HG03103 (cell line): ENCODE measurements around the gene CCDC187.

Experiments used
- ATAC-seq: cut with Tn5 transposase; IDR thresholded peaks from one replicate; pipeline ENCODE4 v1.9.1; 2021; ENCODE audit warnings: low read depth; ENCODE audit not compliant: unreplicated experiment

The CCDC187 gene

GRCh38 chr9:136300016-136300545 is 3.8 kb downstream of the CCDC187 start:
- no peak for ATAC-seq

- no peak for ATAC-seq
Measured at GRCh38 chr9:136299541-136299940, 4.4 kb downstream of the CCDC187 start.

- ATAC-seq: no peak
Measured at GRCh38 chr9:136299116-136299515, 4.8 kb downstream of the CCDC187 start.

GRCh38 chr9:136297766-136298735 is 5.8 kb downstream of the CCDC187 start:
- ATAC-seq: no peak

GRCh38 chr9:136297016-136297691 is 6.7 kb downstream of the CCDC187 start:
- no peak for ATAC-seq

- ATAC-seq: no peak
Measured at GRCh38 chr9:136296434-136297015, 7.4 kb downstream of the CCDC187 start.

GRCh38 chr9:136295542-136296433 is 8.1 kb downstream of the CCDC187 start:
- no peak for ATAC-seq

- no peak for ATAC-seq
Measured at GRCh38 chr9:136295055-136295454, 8.8 kb downstream of the CCDC187 start.

- no peak for ATAC-seq
Measured at GRCh38 chr9:136294437-136294836, 9.5 kb downstream of the CCDC187 start.

GRCh38 chr9:136293476-136294077 is 10.3 kb downstream of the CCDC187 start:
- ATAC-seq: no peak

- no peak for ATAC-seq
Measured at GRCh38 chr9:136292591-136293448, 11.1 kb downstream of the CCDC187 start.

- no peak for ATAC-seq
Measured at GRCh38 chr9:136292026-136292538, 11.8 kb downstream of the CCDC187 start.

- no peak for ATAC-seq
Measured at GRCh38 chr9:136291306-136292025, 12.4 kb downstream of the CCDC187 start.

GRCh38 chr9:136290508-136291000 is 13.3 kb downstream of the CCDC187 start:
- no peak for ATAC-seq

GRCh38 chr9:136289651-136290507 is 14.0 kb downstream of the CCDC187 start:
- ATAC-seq: no peak

- ATAC-seq: no peak
Measured at GRCh38 chr9:136287960-136288753, 15.7 kb downstream of the CCDC187 start.
